K562 (cell line): ENCODE results near the gene IP6K2. TPM values are rescaled to one million over a fixed set of nuclear protein-coding genes. Genes with fewer than 3 reads are reported as not detected.

Experiments used
- ATAC-seq: fragments of 200-7000 bp; cut with Tn5 transposase; 3 replicates; pipeline ENCODE4 v1.9.1; 2020; ENCODE audit warnings: moderate library complexity
- BruUV-seq: library from RNA; stranded (reverse); fragments of 400-500 nt; replicated peaks from 2 replicates; lab custom pipeline; 2021; lab: Mats Ljungman, UMichigan
- CTCF ChIA-PET: fragments of 300-600 bp; formaldehyde crosslinking; extraction: SDS; loops from one replicate; lab custom pipeline; 2021; ENCODE audit warnings: low intra/inter-chr PET ratio; lab: Yijun Ruan, JAX
- POLR2A ChIA-PET: fragments of 300-600, 350-650 bp; sonication (Branson Sonifier 250); formaldehyde crosslinking; extraction: SDS; loops from one replicate; lab custom pipeline; 2021; ENCODE audit warnings: antibody characterized with exemption, inconsistent platforms; lab: Yijun Ruan, JAX
- DNase-seq, 4 experiments: peaks; one replicate each; pipeline versions ENCODE4 v3.0.0 to v3.0.0-alpha.2; 2011 to 2018; ENCODE audit warnings: low spot score in 3 of 4, mixed read lengths in 3 of 4; ENCODE audit errors: extremely low read depth in 1 of 4
- FAIRE-seq: peaks from 2 replicates; lab custom pipeline; 2011; peaks lifted over from hg19 to GRCh38; lab: Jason Lieb, UNC
- H2AFZ ChIP-seq: 2 replicates; pipeline ENCODE4 v1.6.0; 2011; ENCODE audit warnings: low read depth, low read length, control low read depth, inconsistent platforms
- H3K27ac ChIP-seq: fragments of 200-600 bp; 3 replicates; pipeline ENCODE4 v1.8.0; 2011; ENCODE audit warnings: low read depth, mild to moderate bottlenecking, control low read depth, inconsistent platforms, low read length, moderate library complexity, mixed read lengths; ENCODE audit errors: extremely low read depth
- H3K27me3 ChIP-seq, 2 experiments: fragments of 300-600 bp in 1 of 2; 2 replicates in 1 of 2; 3 replicates in 1 of 2; pipeline versions ENCODE4 v1.6.0 to v1.8.0; 2011; ENCODE audit warnings: inconsistent platforms in 2 of 2, low read length in 2 of 2, mild to moderate bottlenecking in 1 of 2, mixed read lengths in 1 of 2, moderate library complexity in 1 of 2; ENCODE audit not compliant: control insufficient read depth in 2 of 2, insufficient read depth in 2 of 2
- H3K36me3 ChIP-seq: fragments of 300-600 bp; 3 replicates; pipeline ENCODE4 v1.8.0; 2011; ENCODE audit warnings: mild to moderate bottlenecking, low read length, inconsistent platforms; ENCODE audit not compliant: control insufficient read depth, insufficient read depth
- H3K4me1 ChIP-seq, 2 experiments: fragments of 200-600 bp in 1 of 2; replicated peaks in 1 of 2; 2 replicates in 1 of 2; 3 replicates in 1 of 2; pipeline versions ENCODE4 v1.5.1 to v1.8.0; 2011; ENCODE audit warnings: inconsistent platforms in 2 of 2, low read length in 2 of 2, mild to moderate bottlenecking in 1 of 2, mixed read lengths in 1 of 2, moderate library complexity in 1 of 2; ENCODE audit not compliant: control insufficient read depth in 2 of 2, insufficient read depth in 2 of 2
- H3K4me2 ChIP-seq: 2 replicates; pipeline ENCODE4 v1.6.1; 2011; ENCODE audit warnings: low read length, control low read depth, inconsistent platforms, mixed read lengths; ENCODE audit not compliant: insufficient read depth
- H3K4me3 ChIP-seq: fragments of 200-600 bp; sonication (generic), shearing (Covaris generic); 2 replicates; pipeline ENCODE4 v1.5.1; 2016; ENCODE audit warnings: control low read depth, inconsistent platforms
- H3K79me2 ChIP-seq: fragments of 200-600 bp; 3 replicates; pipeline ENCODE4 v1.8.0; 2011; ENCODE audit warnings: low read length, inconsistent platforms; ENCODE audit not compliant: control insufficient read depth, insufficient read depth
- H3K9ac ChIP-seq, 2 experiments: 2 replicates each; pipeline versions ENCODE4 v1.6.0 to v1.6.1; 2011; ENCODE audit warnings: low read depth in 2 of 2, low read length in 2 of 2, control low read depth in 1 of 2, inconsistent platforms in 1 of 2, mild to moderate bottlenecking in 1 of 2, mixed read lengths in 1 of 2; ENCODE audit not compliant: insufficient read depth in 1 of 2
- H3K9me1 ChIP-seq: one replicate; pipeline ENCODE4 v1.6.0; 2011; ENCODE audit warnings: inconsistent platforms, mild to moderate bottlenecking, low read length, moderate library complexity; ENCODE audit not compliant: control insufficient read depth, insufficient read depth
- H3K9me3 ChIP-seq: replicated peaks from 2 replicates; pipeline ENCODE4 v1.5.1; 2011; ENCODE audit warnings: low read depth, low read length, inconsistent platforms; ENCODE audit not compliant: control insufficient read depth, insufficient read depth
- H4K20me1 ChIP-seq: replicated peaks from 2 replicates; pipeline ENCODE4 v1.6.1; 2011; ENCODE audit warnings: low read length, inconsistent platforms, mixed read lengths; ENCODE audit not compliant: control insufficient read depth, insufficient read depth
- CEBPG ChIP-seq, 3 experiments: fragments of 200-800 bp in 1 of 3; sonication (Bioruptor generic) in 1 of 3; sonication (generic) in 1 of 3; formaldehyde crosslinking in 1 of 3; IDR thresholded peaks in 2 of 3; conservative IDR thresholded peaks in 1 of 3; 2 replicates each; pipeline versions ENCODE4 v1.6.1 to v1.8.0; 2016 to 2022; ENCODE audit warnings: missing compliant biosample characterization in 2 of 3, missing genetic modification characterization in 2 of 3, mild to moderate bottlenecking in 1 of 3, missing genetic modification reagents in 1 of 3
- ELF4 ChIP-seq: fragments of 450-650 bp; formaldehyde crosslinking; IDR thresholded peaks from 2 replicates; pipeline ENCODE4 v1.4.0; 2022; ENCODE audit warnings: missing genetic modification characterization
- ERF ChIP-seq: fragments of 450-650 bp; formaldehyde crosslinking; IDR thresholded peaks from 2 replicates; pipeline ENCODE4 v1.4.0; 2020; ENCODE audit warnings: mild to moderate bottlenecking, mixed read lengths
- FOXM1 ChIP-seq, 2 experiments: fragments of 450-650 bp in 1 of 2; sonication (generic) in 1 of 2; formaldehyde crosslinking in 1 of 2; IDR thresholded peaks; 2 replicates each; pipeline versions ENCODE4 v1.6.1 to v1.9.0; 2017 to 2022; ENCODE audit warnings: low read depth in 2 of 2, mild to moderate bottlenecking in 2 of 2, missing genetic modification reagents in 1 of 2, moderate library complexity in 1 of 2
- KLF10 ChIP-seq: fragments of 250-450 bp; sonication (Bioruptor Pico); IDR thresholded peaks from 2 replicates; pipeline ENCODE4 v1.6.1; 2021; ENCODE audit warnings: matching md5 sums
- NCOR1 ChIP-seq: fragments of 450-650 bp; IDR thresholded peaks from 2 replicates; pipeline ENCODE4 v1.6.1; 2016; ENCODE audit warnings: mild to moderate bottlenecking, moderate library complexity
- NFRKB ChIP-seq: fragments of 450-650 bp; IDR thresholded peaks from 2 replicates; pipeline ENCODE4 v1.6.1; 2016; ENCODE audit warnings: low read depth
- POLR2G ChIP-seq: fragments of 200-400 bp; formaldehyde crosslinking; IDR thresholded peaks from 2 replicates; pipeline ENCODE4 v1.6.1; 2017; ENCODE audit warnings: low read depth, mild to moderate bottlenecking, antibody characterized with exemption, low read length, moderate library complexity
- SAP30 ChIP-seq: fragments of 200-600 bp; sonication (generic); IDR thresholded peaks from 2 replicates; pipeline ENCODE4 v1.6.1; 2012; ENCODE audit warnings: borderline replicate concordance, low read depth, mild to moderate bottlenecking, moderate library complexity, low read length, control low read depth, inconsistent platforms; ENCODE audit not compliant: insufficient read depth, poor library complexity, severe bottlenecking
- SMAD2 ChIP-seq: fragments of 150-350 bp; IDR thresholded peaks from 2 replicates; pipeline ENCODE4 v1.6.1; 2014; ENCODE audit warnings: low read depth, mild to moderate bottlenecking, low read length
- THRB ChIP-seq: fragments of 450-650 bp; formaldehyde crosslinking; conservative IDR thresholded peaks from 2 replicates; pipeline ENCODE4 v1.4.0; 2022; ENCODE audit warnings: mild to moderate bottlenecking, missing genetic modification characterization
- ZNF263 ChIP-seq: sonication (generic); formaldehyde crosslinking; IDR thresholded peaks from 2 replicates; pipeline ENCODE4 v1.8.0; 2022; ENCODE audit warnings: mild to moderate bottlenecking, missing genetic modification reagents, borderline replicate concordance
- ZNF41 ChIP-seq: fragments of 250-450 bp; sonication (Bioruptor Pico); conservative IDR thresholded peaks from 2 replicates; pipeline ENCODE4 v1.4.0; 2020; ENCODE audit warnings: mild to moderate bottlenecking
- WGBS: fragments of 100-300 bp; shearing (Covaris generic); methylation state at CpG from one replicate; pipeline ENCODE4 v1.1.6; 2016; ENCODE audit warnings: low coverage, mixed read lengths; ENCODE audit not compliant: insufficient coverage; ENCODE audit errors: missing lambda C conversion rate; 5-methylcytosine and 5-hydroxymethylcytosine counted together
- in situ Hi-C: fragments of 300-500 bp; cut with MboI; formaldehyde crosslinking; loops from 4 replicates; pipeline ENCODE4 v1.15.0; 2018; ENCODE audit warnings: inconsistent platforms, mixed read lengths
- intact Hi-C: fragments of 100-400 bp; cut with micrococcal nuclease; formaldehyde crosslinking; loops from 2 replicates; pipeline ENCODE4 v1.14.2; 2022
- polyA plus RNA-seq, 8 experiments: library from polyadenylated mRNA; depleted of rRNA in 4 of 8; stranded (reverse) in 5 of 8; unstranded in 3 of 8; fragments of >200 nt; fragmentation: Nextera tagmentation in 2 of 8; fragmentation: Illumina TruSeq in 1 of 8; extraction: Ambion mirVana in 2 of 8; extraction: Trizol in 1 of 8; gene quantifications; 2 replicates each; pipeline versions ENCODE4 v1.2.1 to v1.2.3, GENCODE V29; 2011 to 2014; ENCODE audit warnings: inconsistent platforms in 1 of 8, missing spikeins in 1 of 8
- total RNA-seq, 7 experiments: library from RNA; depleted of rRNA in 6 of 7; stranded (reverse); fragments of >200 nt in 6 of 7; fragmentation: Illumina TruSeq in 2 of 7; extraction: Trizol in 2 of 7; gene quantifications; 2 replicates each; pipeline versions ENCODE4 v1.2.1 to v1.2.3, GENCODE V29; 2011 to 2021; ENCODE audit warnings: low replicate concordance in 1 of 7
- TF ChIP-seq, protein P1 (sequence below): fragments of 250-450 bp; sonication (Bioruptor Pico); IDR thresholded peaks from 2 replicates; pipeline ENCODE4 v1.4.0; 2020; ENCODE audit warnings: mild to moderate bottlenecking
- TF ChIP-seq, protein P2 (sequence below): fragments of 450-650 bp; IDR thresholded peaks from 2 replicates; pipeline ENCODE4 v1.6.1; 2016; ENCODE audit warnings: borderline replicate concordance

Gene IP6K2
- total and polyA plus RNA-seq, 9 of the 15 experiments (the other 6 are each of a cell fraction or from before 2014, with no cell fraction given), result 19.6 to 78.1 (median 48.0) TPM

- no TSS peak for BruUV-seq
- peaks cover 27% of the 10 kb centered on the region for H3K79me2 ChIP-seq
- no peaks in the 10 kb centered on the region for H3K27me3 ChIP-seq
- intact Hi-C loops, result no loop called here
- ATAC-seq (no peak), FAIRE-seq (no peak), DNase-seq (no peak)
- H3K9me1 ChIP-seq, result no peaks in the 10 kb centered on the region
- peaks cover 21 to 30% of the 10 kb centered on the region in 2 experiments; a peak in 4 of 5 replicates for H3K4me1 ChIP-seq
- H3K4me3 ChIP-seq, result peak overlapping the region; percentile 88
- H3K9me3 ChIP-seq, result no peaks in the 10 kb centered on the region
- TF ChIP-seq POLR2G (no peak), SAP30 (no peak), SMAD2 (no peak), ZNF41 (CRISPR knock-in tag) (no peak), ELF4 (no peak), ERF (CRISPR knock-in tag) (no peak), ZNF263 (CRISPR knock-in tag) (no peak), NFRKB (no peak), CEBPG (CRISPR knock-in tag; IDR thresholded peaks at IDR 0.05) (no peak), CEBPG (tag; conservative IDR thresholded peaks at IDR 0.05 in 1 of 2, IDR thresholded peaks at IDR 0.05 in 1 of 2) (no peak), KLF10 (CRISPR knock-in tag) (no peak), NCOR1 (no peak), THRB (no peak), FOXM1 (IDR thresholded peaks at IDR 0.05; ENCODE audit: low read depth) (no peak), FOXM1 (CRISPR knock-in tag; IDR thresholded peaks at IDR 0.05; ENCODE audit: low read depth) (no peak)
- TF ChIP-seq, protein P1, sequence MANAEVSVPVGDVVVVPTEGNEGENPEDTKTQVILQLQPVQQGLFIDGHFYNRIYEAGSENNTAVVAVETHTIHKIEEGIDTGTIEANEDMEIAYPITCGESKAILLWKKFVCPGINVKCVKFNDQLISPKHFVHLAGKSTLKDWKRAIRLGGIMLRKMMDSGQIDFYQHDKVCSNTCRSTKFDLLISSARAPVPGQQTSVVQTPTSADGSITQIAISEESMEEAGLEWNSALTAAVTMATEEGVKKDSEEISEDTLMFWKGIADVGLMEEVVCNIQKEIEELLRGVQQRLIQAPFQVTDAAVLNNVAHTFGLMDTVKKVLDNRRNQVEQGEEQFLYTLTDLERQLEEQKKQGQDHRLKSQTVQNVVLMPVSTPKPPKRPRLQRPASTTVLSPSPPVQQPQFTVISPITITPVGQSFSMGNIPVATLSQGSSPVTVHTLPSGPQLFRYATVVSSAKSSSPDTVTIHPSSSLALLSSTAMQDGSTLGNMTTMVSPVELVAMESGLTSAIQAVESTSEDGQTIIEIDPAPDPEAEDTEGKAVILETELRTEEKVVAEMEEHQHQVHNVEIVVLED (CRISPR knock-in tag), result no peak
- TF ChIP-seq, protein P2, sequence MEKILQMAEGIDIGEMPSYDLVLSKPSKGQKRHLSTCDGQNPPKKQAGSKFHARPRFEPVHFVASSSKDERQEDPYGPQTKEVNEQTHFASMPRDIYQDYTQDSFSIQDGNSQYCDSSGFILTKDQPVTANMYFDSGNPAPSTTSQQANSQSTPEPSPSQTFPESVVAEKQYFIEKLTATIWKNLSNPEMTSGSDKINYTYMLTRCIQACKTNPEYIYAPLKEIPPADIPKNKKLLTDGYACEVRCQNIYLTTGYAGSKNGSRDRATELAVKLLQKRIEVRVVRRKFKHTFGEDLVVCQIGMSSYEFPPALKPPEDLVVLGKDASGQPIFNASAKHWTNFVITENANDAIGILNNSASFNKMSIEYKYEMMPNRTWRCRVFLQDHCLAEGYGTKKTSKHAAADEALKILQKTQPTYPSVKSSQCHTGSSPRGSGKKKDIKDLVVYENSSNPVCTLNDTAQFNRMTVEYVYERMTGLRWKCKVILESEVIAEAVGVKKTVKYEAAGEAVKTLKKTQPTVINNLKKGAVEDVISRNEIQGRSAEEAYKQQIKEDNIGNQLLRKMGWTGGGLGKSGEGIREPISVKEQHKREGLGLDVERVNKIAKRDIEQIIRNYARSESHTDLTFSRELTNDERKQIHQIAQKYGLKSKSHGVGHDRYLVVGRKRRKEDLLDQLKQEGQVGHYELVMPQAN, result no peak
- no peak overlapping the region for H2AFZ ChIP-seq
- peaks cover 13% of the 10 kb centered on the region; the same call in 1 of the 2 replicates for H4K20me1 ChIP-seq
- WGBS, result 42% methylated on average over 7 of the region's 8 CpGs
- H3K36me3 ChIP-seq, result peaks cover 66% of the 10 kb centered on the region
- peak overlapping the region; percentile 91 for H3K4me2 ChIP-seq
- peak overlapping the region; percentile 59 to 87; a peak in 3 of 4 replicates for H3K9ac ChIP-seq
- in situ Hi-C loops, result no loop called here
- no peak overlapping the region; the same call in 2 of the 3 replicates for H3K27ac ChIP-seq
- CTCF ChIA-PET, result no interaction called here
- POLR2A ChIA-PET, result interaction anchor here (1.1 to 1.7 kb wide), 5 partner anchors 8 to 163 kb away, joined by 3 to 7 read pairs (median 3); no protein-coding TSS in a partner anchor
These were observed 33.0 kb downstream of the IP6K2 start for GRCh38 chr3:48684054-48684349.
